H9 (cell line): Measurements from ENCODE around the gene OR6K6. TPM values are rescaled to one million over a fixed set of nuclear protein-coding genes. Genes with fewer than 3 reads are reported as not detected.

Source experiments
- DNase-seq: peaks from one replicate; pipeline ENCODE4 v3.0.0-alpha.2; 2017
- H2AFZ ChIP-seq: one replicate; pipeline ENCODE4 v1.6.1; 2013; ENCODE audit warnings: mild to moderate bottlenecking, low read length, control low read depth, moderate library complexity
- H2AK5ac ChIP-seq: 2 replicates; pipeline ENCODE4 v1.6.1; 2013; ENCODE audit warnings: low read length, control low read depth, mixed read lengths; ENCODE audit not compliant: insufficient read length
- H2BK120ac ChIP-seq: one replicate; pipeline ENCODE4 v1.6.1; 2013; ENCODE audit warnings: low read depth, mild to moderate bottlenecking, low read length, control low read depth, inconsistent platforms; ENCODE audit not compliant: poor library complexity, severe bottlenecking
- H2BK12ac ChIP-seq: 2 replicates; pipeline ENCODE4 v1.6.1; 2013; ENCODE audit warnings: low read length, control low read depth, mixed read lengths, low read depth; ENCODE audit not compliant: insufficient read length
- H2BK15ac ChIP-seq: 2 replicates; pipeline ENCODE4 v1.6.1; 2013; ENCODE audit warnings: low read depth, low read length, control low read depth
- H2BK20ac ChIP-seq: one replicate; pipeline ENCODE4 v1.6.1; 2013; ENCODE audit warnings: low read depth, mild to moderate bottlenecking, low read length, control low read depth, inconsistent platforms; ENCODE audit not compliant: poor library complexity, severe bottlenecking
- H2BK5ac ChIP-seq: 2 replicates; pipeline ENCODE4 v1.6.1; 2013; ENCODE audit warnings: low read length, control low read depth, mixed read lengths; ENCODE audit not compliant: insufficient read length
- H3K14ac ChIP-seq: 2 replicates; pipeline ENCODE4 v1.6.1; 2013; ENCODE audit warnings: low read length, control low read depth; ENCODE audit not compliant: insufficient read depth
- H3K18ac ChIP-seq: 2 replicates; pipeline ENCODE4 v1.6.1; 2013; ENCODE audit warnings: low read depth, mild to moderate bottlenecking, mixed read lengths, low read length, control low read depth; ENCODE audit not compliant: insufficient read length
- H3K23ac ChIP-seq: 2 replicates; pipeline ENCODE4 v1.6.1; 2013; ENCODE audit warnings: low read length, control low read depth, mixed read lengths, low read depth; ENCODE audit not compliant: insufficient read length
- H3K23me2 ChIP-seq: 2 replicates; pipeline ENCODE4 v1.6.1; 2013; ENCODE audit warnings: low read depth, mild to moderate bottlenecking, mixed read lengths, low read length, control low read depth; ENCODE audit not compliant: insufficient read length, poor library complexity, severe bottlenecking
- H3K27ac ChIP-seq: 2 replicates; pipeline ENCODE4 v1.5.1; 2013; ENCODE audit warnings: low read length, control low read depth, mixed read lengths, low read depth; ENCODE audit not compliant: insufficient read length
- H3K27me3 ChIP-seq: 2 replicates; pipeline ENCODE4 v1.6.1; 2013; ENCODE audit warnings: low read length, control low read depth, inconsistent platforms; ENCODE audit not compliant: insufficient read depth
- H3K4ac ChIP-seq: 2 replicates; pipeline ENCODE4 v1.6.1; 2013; ENCODE audit warnings: low read depth, mild to moderate bottlenecking, control low read depth, inconsistent platforms, low read length, moderate library complexity
- H3K4me1 ChIP-seq: 2 replicates; pipeline ENCODE4 v1.6.1; 2013; ENCODE audit warnings: low read length, control low read depth, inconsistent platforms; ENCODE audit not compliant: insufficient read depth
- H3K4me2 ChIP-seq: 2 replicates; pipeline ENCODE4 v1.6.1; 2013; ENCODE audit warnings: low read length, control low read depth, mixed read lengths; ENCODE audit not compliant: insufficient read length, insufficient read depth
- H3K56ac ChIP-seq: 2 replicates; pipeline ENCODE4 v1.6.1; 2013; ENCODE audit warnings: low read depth, mild to moderate bottlenecking, mixed read lengths, low read length, control low read depth; ENCODE audit not compliant: insufficient read length
- H3K79me1 ChIP-seq: 2 replicates; pipeline ENCODE4 v1.6.1; 2013; ENCODE audit warnings: low read depth, mild to moderate bottlenecking, moderate library complexity, low read length, control low read depth, inconsistent platforms; ENCODE audit not compliant: insufficient read depth, poor library complexity, severe bottlenecking
- H3K79me2 ChIP-seq: 2 replicates; pipeline ENCODE4 v1.6.1; 2013; ENCODE audit warnings: low read length, control low read depth, inconsistent platforms; ENCODE audit not compliant: insufficient read depth
- H3K9ac ChIP-seq: 2 replicates; pipeline ENCODE4 v1.6.1; 2013; ENCODE audit warnings: low read length, control low read depth, mixed read lengths; ENCODE audit not compliant: insufficient read length; ENCODE audit errors: extremely low read depth
- H3K9me3 ChIP-seq: one replicate; pipeline ENCODE4 v1.6.1; 2013; ENCODE audit warnings: low read depth, low read length, inconsistent platforms; ENCODE audit not compliant: control insufficient read depth
- H3T11ph ChIP-seq: one replicate; pipeline ENCODE4 v1.6.1; 2013; ENCODE audit warnings: mild to moderate bottlenecking, low read length, control low read depth, inconsistent platforms
- H4K20me1 ChIP-seq: one replicate; pipeline ENCODE4 v1.6.1; 2013; ENCODE audit not compliant: control insufficient read depth, insufficient read length, insufficient read depth
- H4K5ac ChIP-seq: 2 replicates; pipeline ENCODE4 v1.6.1; 2013; ENCODE audit warnings: low read depth, mild to moderate bottlenecking, mixed read lengths, low read length, control low read depth; ENCODE audit not compliant: insufficient read length
- H4K8ac ChIP-seq: replicated peaks from 2 replicates; pipeline ENCODE4 v1.6.1; 2013; ENCODE audit warnings: low read length, control low read depth, mixed read lengths, low read depth; ENCODE audit not compliant: insufficient read length
- H4K91ac ChIP-seq: 2 replicates; pipeline ENCODE4 v1.6.1; 2013; ENCODE audit warnings: low read depth, mild to moderate bottlenecking, moderate library complexity, mixed read lengths, low read length, control low read depth; ENCODE audit not compliant: insufficient read length
- H3K27ac Mint-ChIP-seq, 3 experiments: 2 replicates in 2 of 3; 3 replicates in 1 of 3; pipeline ENCODE4 v1.8.0; 2020 to 2021; ENCODE audit warnings: mixed read lengths in 3 of 3, mild to moderate bottlenecking in 1 of 3, moderate library complexity in 1 of 3
- H3K27me3 Mint-ChIP-seq: 2 replicates; pipeline ENCODE4 v1.8.0; 2021; ENCODE audit warnings: low read depth, mild to moderate bottlenecking, moderate library complexity, mixed read lengths
- H3K36me3 Mint-ChIP-seq, 3 experiments: 2 replicates in 2 of 3; 3 replicates in 1 of 3; pipeline ENCODE4 v1.8.0; 2020 to 2021; ENCODE audit warnings: low read depth in 3 of 3, mixed read lengths in 3 of 3; ENCODE audit not compliant: insufficient read depth in 1 of 3
- H3K4me1 Mint-ChIP-seq, 2 experiments: 2 replicates each; pipeline ENCODE4 v1.8.0; 2020; ENCODE audit warnings: mixed read lengths in 2 of 2
- H3K4me3 Mint-ChIP-seq, 2 experiments: 2 replicates in 1 of 2; 3 replicates in 1 of 2; pipeline ENCODE4 v1.8.0; 2020 to 2021; ENCODE audit warnings: mild to moderate bottlenecking in 2 of 2, mixed read lengths in 2 of 2, moderate library complexity in 1 of 2
- H3K9me3 Mint-ChIP-seq, 2 experiments: 2 replicates in 1 of 2; 3 replicates in 1 of 2; pipeline ENCODE4 v1.8.0; 2020; ENCODE audit warnings: mild to moderate bottlenecking in 2 of 2, mixed read lengths in 2 of 2, moderate library complexity in 1 of 2
- CTCF ChIP-seq: fragments of 200-600 bp; sonication (generic); conservative IDR thresholded peaks from 3 replicates; pipeline ENCODE4 v1.8.0; 2021; ENCODE audit warnings: antibody characterized with exemption, mild to moderate bottlenecking
- WGBS: extraction: QIAGEN DNeasy Blood & Tissue Kit; methylation state at CpG from one replicate; pipeline ENCODE4 v1.1.7; 2013; ENCODE audit warnings: missing lambda C conversion rate, low lambda C conversion rate, mixed read lengths; ENCODE audit not compliant: insufficient read length; ENCODE audit errors: extremely low coverage; 5-methylcytosine and 5-hydroxymethylcytosine counted together
- total RNA-seq: library from RNA; stranded (reverse); gene quantifications from 2 replicates; pipeline ENCODE4 v1.2.1, GENCODE V29; 2021

OR6K6 gene
- total RNA-seq, 1 experiment from 2014 or later, result not detected

GRCh38 chr1:158771950-158772866 lies 17.7 kb downstream of the OR6K6 start, which contains the start of gene OR6N1:
TSS of gene OR6N1 (minus strand) at chr1:158772195. CDS start at chr1:158766682, 5,513 bp downstream.
- Mint-ChIP-seq H3K27me3 (peaks cover 3% of the 10 kb centered on the region; the same call in 1 of the 2 replicates), H3K4me3 (no peak within 1 kb of the TSS), H3K9me3 (no peaks in the 10 kb centered on the region), H3K36me3 (no peaks in the 10 kb centered on the region; a peak in 1 of 7 replicates), H3K4me1 (no peaks in the 10 kb centered on the region), H3K27ac (no peak within 1 kb of the TSS)
- no peaks in the 10 kb centered on the region for H3K79me1 ChIP-seq
- H3K27ac ChIP-seq, result no peak within 1 kb of the TSS
- TF ChIP-seq CTCF, result no peak
- H3K18ac ChIP-seq, result no peak within 1 kb of the TSS
- H2BK120ac ChIP-seq, result no peak within 1 kb of the TSS
- no peak within 1 kb of the TSS for H4K91ac ChIP-seq
- no peaks in the 10 kb centered on the region for H3K4me1 ChIP-seq
- WGBS, result no CpG with 5 or more reads among the region's 6 CpGs
- H3K9ac ChIP-seq, result no peak within 1 kb of the TSS
- H3T11ph ChIP-seq, result no peak within 1 kb of the TSS
- no peak for DNase-seq
- no peak within 1 kb of the TSS for H2BK5ac ChIP-seq
- H3K23me2 ChIP-seq, result no peaks in the 10 kb centered on the region
- no peak within 1 kb of the TSS for H2BK15ac ChIP-seq
- no peak within 1 kb of the TSS for H3K4me2 ChIP-seq
- H4K20me1 ChIP-seq, result no peaks in the 10 kb centered on the region
- no peaks in the 10 kb centered on the region for H3K27me3 ChIP-seq
- no peak within 1 kb of the TSS for H3K14ac ChIP-seq
- no peak within 1 kb of the TSS for H4K5ac ChIP-seq
- no peak within 1 kb of the TSS for H2AK5ac ChIP-seq
- no peaks in the 10 kb centered on the region for H3K9me3 ChIP-seq
- no peak within 1 kb of the TSS for H4K8ac ChIP-seq
- no peak within 1 kb of the TSS for H2BK20ac ChIP-seq
- H3K4ac ChIP-seq, result no peak within 1 kb of the TSS
- no peak within 1 kb of the TSS for H3K56ac ChIP-seq
- no peak within 1 kb of the TSS for H3K23ac ChIP-seq
- no peak within 1 kb of the TSS for H2BK12ac ChIP-seq
- H3K79me2 ChIP-seq, result no peaks in the 10 kb centered on the region
- no peak within 1 kb of the TSS for H2AFZ ChIP-seq
